NCI-H1436 (cell line): Measurements from ENCODE around the gene MBOAT7.
A peak's percentile ranks its signal among the peaks of the same experiment; 100 is the strongest.
"Not testable (repeated sequence)": the region's sequence is repeated elsewhere in the genome, so short reads cannot be mapped to it uniquely, and the experiment has no call there.

ENCODE experiments used
- DNase-seq: peaks from one replicate; lab custom pipeline; 2025; lab: John Stamatoyannopoulos, UW

Gene MBOAT7

GRCh38 chr19:54188215-54188871 is 1.0 kb downstream of the MBOAT7 start:
- no peak for DNase-seq

GRCh38 chr19:54186934-54187381 is 2.4 kb downstream of the MBOAT7 start:
- no peak for DNase-seq

- DNase-seq = no peak
Observed at GRCh38 chr19:54186351-54186750, 3.0 kb downstream of the MBOAT7 start.

GRCh38 chr19:54183431-54183830 is 5.9 kb downstream of the MBOAT7 start:
- no peak for DNase-seq

GRCh38 chr19:54181894-54182293 is 7.5 kb downstream of the MBOAT7 start:
- not testable (repeated sequence) for DNase-seq

GRCh38 chr19:54180691-54181091 is 8.7 kb downstream of the MBOAT7 start:
- DNase-seq = no peak

GRCh38 chr19:54179921-54180461 is 9.4 kb downstream of the MBOAT7 start:
- peak; percentile 61 for DNase-seq

GRCh38 chr19:54179262-54179852 is 10.0 kb downstream of the MBOAT7 start:
- no peak for DNase-seq

- peak; percentile 36 for DNase-seq
Observed at GRCh38 chr19:54178581-54179261, 10.7 kb downstream of the MBOAT7 start.

GRCh38 chr19:54173951-54174834 is 15.2 kb downstream of the MBOAT7 start:
- DNase-seq = no peak

GRCh38 chr19:54173359-54173699 is 16.1 kb downstream of the MBOAT7 start:
- no peak for DNase-seq

- peak; percentile 83 for DNase-seq
Observed at GRCh38 chr19:54172471-54173358, 16.7 kb downstream of the MBOAT7 start, which contains the start of gene TMC4. TSS of gene TMC4 (minus strand) at chr19:54173160. CDS start at chr19:54173117, 43 bp downstream.

- not testable (repeated sequence) for DNase-seq
Observed at GRCh38 chr19:54171736-54172431, 17.5 kb downstream of the MBOAT7 start.

GRCh38 chr19:54169149-54169740 is 20.1 kb downstream of the MBOAT7 start:
- DNase-seq = no peak

- peak; percentile 93 for DNase-seq
Observed at GRCh38 chr19:54168174-54168917, 21.0 kb downstream of the MBOAT7 start.

GRCh38 chr19:54165222-54165621 is 24.2 kb downstream of the MBOAT7 start:
- no peak for DNase-seq

GRCh38 chr19:54164369-54165068 is 24.9 kb downstream of the MBOAT7 start:
- DNase-seq = no peak

GRCh38 chr19:54162884-54163283 is 26.5 kb downstream of the MBOAT7 start:
- no peak for DNase-seq
